ENCODE results near the gene ZBED1.

ZBED1 gene

GRCh38 chrX:2452799-2453198 is 48.0 kb downstream of the ZBED1 start:
- no peak for DNase-seq (ENCODE audit: low read depth)

GRCh38 chrX:2452317-2452784 is 48.4 kb downstream of the ZBED1 start:
- DNase-seq (ENCODE audit: low read depth) = no peak

DNA sequence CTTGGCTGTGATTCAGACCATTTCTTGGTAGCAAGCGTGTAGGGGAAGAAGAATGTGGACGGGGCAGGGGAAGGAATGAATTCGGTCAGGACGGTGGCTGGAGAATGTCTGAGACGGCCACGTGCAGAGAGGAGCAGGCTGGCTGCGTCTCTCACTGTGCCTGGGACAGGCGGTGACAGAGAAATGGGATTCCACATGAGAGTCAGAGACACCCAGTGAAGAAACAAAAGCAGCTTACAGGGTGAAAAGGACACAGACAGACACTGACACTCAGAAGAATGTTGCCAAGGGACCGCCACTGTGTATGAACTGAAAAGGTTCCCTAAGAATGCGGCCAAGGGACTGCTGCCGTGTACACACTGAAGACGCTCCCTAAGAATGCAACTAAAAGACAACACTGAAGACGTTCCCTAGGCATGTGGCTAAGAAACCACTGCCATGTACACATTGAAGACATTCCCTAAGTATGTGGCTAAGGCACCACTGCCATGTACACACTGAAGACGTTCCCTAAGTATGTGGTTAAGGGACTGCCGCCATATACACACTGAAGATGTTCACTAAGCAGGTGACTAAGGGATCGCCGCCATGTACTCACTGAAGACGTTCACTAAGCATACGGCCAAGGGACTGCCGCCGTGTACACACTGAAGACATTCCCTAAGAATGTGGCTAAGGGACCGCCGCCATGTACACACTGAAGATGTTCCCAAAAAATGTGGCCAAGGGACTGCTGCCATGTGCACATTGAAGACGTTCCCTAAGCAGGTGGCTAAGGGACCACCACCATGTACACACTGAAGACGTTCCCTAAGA is 49.1 kb downstream of the ZBED1 start:
- DNase-seq (ENCODE audit: low read depth) = no peak

DNA sequence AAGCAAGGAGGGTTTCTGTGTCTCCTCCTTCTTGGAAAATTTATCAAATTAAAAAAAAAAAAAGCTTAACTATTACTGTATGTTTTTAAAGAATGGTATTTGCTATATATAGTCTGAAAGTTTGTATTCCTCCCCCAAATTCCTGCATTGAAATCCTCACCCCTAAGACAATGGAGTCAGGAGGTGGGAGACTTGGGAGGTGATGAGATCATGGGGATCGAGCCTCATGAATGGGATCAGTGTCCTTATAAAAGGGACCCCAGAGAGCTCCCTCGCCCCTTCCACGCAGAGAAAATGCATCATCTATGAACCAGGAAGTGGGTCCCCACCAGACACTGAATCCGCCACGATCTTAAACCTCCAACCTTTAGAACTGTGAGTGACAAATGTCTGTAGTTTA is 50.1 kb downstream of the ZBED1 start:
- no peak for DNase-seq (ENCODE audit: low read depth)

- no peak for DNase-seq (ENCODE audit: low read depth)
These were observed 51.5 kb downstream of the ZBED1 start for GRCh38 chrX:2449135-2449886.

DNA sequence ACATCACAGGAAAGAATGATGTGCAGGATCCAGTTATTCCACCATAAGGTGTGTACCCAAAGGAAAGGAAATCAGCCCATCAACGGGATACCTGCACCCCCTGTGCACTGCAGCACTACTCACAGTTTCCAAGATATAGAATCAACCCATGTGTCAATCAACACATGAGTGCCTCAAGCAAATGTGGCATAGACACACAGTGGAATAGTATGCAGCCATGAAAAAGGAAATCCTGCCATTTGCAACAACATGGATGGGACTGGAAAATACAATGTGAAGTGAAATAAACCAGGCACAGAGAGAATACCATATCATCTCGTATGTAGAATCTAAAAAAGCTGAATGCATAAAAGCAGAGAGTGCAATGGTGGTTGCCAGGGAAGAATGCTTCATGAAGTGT is 53.3 kb downstream of the ZBED1 start:
- DNase-seq (ENCODE audit: low read depth) = no peak

- DNase-seq (ENCODE audit: low read depth) = no peak
These were observed 54.0 kb downstream of the ZBED1 start for GRCh38 chrX:2446815-2447214.

DNA sequence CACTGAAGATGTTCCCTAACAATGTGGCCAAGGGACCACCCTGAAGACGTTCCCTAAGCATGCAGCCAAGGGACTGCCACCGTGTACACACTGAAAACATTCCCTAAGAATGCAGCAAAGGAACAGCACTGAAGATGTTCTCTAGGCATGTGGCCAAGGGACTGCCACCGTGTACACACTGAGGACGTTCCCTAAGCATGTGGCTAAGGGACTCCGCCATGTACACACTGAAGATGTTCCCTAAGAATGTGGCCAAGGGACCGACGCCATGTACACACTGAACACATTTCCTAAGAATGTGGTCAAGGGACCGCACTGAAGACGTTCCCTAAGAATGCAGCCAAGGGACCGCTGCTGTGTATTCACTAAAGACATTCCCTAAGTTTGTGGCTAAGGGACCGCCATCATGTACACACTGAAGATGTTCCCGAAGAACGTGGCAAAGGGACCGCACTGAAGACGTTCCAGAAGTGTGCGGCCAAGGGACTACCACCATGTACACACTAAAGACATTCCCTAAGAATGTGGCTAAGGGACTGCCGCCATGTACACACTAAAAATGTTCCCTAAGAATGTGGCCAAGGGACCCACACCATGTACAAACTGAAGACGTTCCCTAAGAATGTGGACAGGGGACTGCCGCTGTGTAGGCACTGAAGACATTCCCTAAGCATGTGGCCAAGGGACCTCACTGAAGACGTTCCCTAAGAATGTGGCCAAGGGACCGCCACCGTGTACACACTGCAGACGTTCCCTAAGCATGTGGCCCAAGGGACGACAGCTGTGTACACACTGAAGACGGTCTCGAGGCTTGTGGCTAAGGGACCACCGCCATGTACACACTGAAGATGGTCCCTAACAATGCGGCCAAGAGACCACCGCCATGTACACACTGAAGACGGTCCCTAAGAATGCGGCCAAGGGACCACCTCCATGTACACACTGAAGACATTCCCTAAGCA is 54.8 kb downstream of the ZBED1 start:
- DNase-seq (ENCODE audit: low read depth) = no peak

DNA sequence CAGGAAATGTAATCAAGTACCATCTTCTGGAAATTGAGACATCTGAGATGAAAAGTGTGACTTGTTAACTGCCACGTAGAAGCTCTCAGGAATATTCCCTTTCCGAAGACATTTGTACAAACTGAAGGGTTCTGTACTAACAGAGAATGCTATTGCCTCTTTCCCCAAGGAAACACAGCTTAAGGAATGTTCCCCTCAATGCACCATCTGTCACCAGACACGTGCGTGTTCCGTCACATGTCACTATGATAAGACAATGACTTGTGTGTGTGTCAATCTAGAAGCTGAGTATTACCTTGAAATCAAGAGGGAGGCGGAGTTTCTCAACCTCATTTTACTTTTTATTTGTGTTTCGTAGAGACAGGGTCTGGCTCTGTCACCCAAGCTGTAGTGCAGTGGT is 58.1 kb downstream of the ZBED1 start:
- no peak for DNase-seq (ENCODE audit: low read depth)

GRCh38 chrX:2441466-2441865 is 59.3 kb downstream of the ZBED1 start:
- no peak for DNase-seq (ENCODE audit: low read depth)

DNA sequence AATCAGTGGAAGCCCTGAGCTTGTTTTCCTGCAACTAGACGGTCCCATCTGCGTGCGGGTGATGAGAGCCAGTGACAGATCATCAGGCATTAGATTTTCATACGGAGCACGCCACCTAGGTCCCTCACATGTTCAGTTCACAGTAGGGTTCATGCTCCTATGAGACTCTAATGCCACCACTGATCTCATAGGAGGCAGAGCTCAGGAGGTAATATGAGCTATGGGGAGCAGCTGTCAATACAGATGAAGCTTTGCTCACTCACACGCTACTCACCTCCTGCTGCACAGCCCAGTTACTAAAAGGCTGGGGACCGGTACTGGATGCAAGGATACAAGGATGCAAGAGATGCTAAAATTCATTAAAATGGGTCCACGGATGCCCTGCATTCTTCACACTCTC is 61.2 kb downstream of the ZBED1 start:
- DNase-seq (ENCODE audit: low read depth) = no peak

All from stimulated activated CD8-positive, alpha-beta memory T cell treated with anti-CD3 and anti-CD28 coated beads, Interleukin-15, amount 100 ng/mL, for 1 hour (primary cell).